Suprapubic skin (tissue), 4 donors: ENCODE measurements around the gene ABLIM3. TPM values are rescaled to one million over a fixed set of nuclear protein-coding genes. Genes with fewer than 3 reads are reported as not detected.

Source experiments
- DNase-seq, 2 donors: peaks; one replicate each; pipeline ENCODE4 v3.0.0-alpha.2; 2019; ENCODE audit warnings: low spot score in 2 of 2
- H3K27ac ChIP-seq: fragments of 200-600 bp; sonication (generic); one replicate; pipeline ENCODE4 v1.5.1; 2019
- H3K27me3 ChIP-seq: fragments of 200-600 bp; sonication (generic); one replicate; pipeline ENCODE4 v1.5.1; 2019
- H3K36me3 ChIP-seq: fragments of 200-600 bp; sonication (generic); one replicate; pipeline ENCODE4 v1.5.1; 2019
- H3K4me1 ChIP-seq: fragments of 200-600 bp; sonication (generic); one replicate; pipeline ENCODE4 v1.5.1; 2019
- H3K4me3 ChIP-seq: fragments of 200-600 bp; sonication (generic); one replicate; pipeline ENCODE4 v1.5.1; 2019; ENCODE audit warnings: mild to moderate bottlenecking
- H3K9me3 ChIP-seq: fragments of 200-600 bp; sonication (generic); one replicate; pipeline ENCODE4 v1.5.1; 2019
- EP300 ChIP-seq: sonication (generic); formaldehyde crosslinking; IDR thresholded peaks from one replicate; pipeline ENCODE4 v1.6.1; 2017; ENCODE audit warnings: antibody characterized with exemption
- POLR2A ChIP-seq, 2 donors: fragments of 450-650 bp; IDR thresholded peaks; one replicate each; pipeline ENCODE4 v1.6.1; 2017; ENCODE audit warnings: antibody characterized with exemption in 2 of 2, mild to moderate bottlenecking in 2 of 2, moderate library complexity in 2 of 2
- POLR2AphosphoS5 ChIP-seq, 3 donors: sonication (generic); formaldehyde crosslinking; IDR thresholded peaks; one replicate each; pipeline ENCODE4 v1.6.1; 2017; ENCODE audit warnings: antibody characterized with exemption in 3 of 3
- WGBS: methylation state at CpG from one replicate; pipeline ENCODE4 v1.1.5; 2018; 5-methylcytosine and 5-hydroxymethylcytosine counted together
- total RNA-seq, 4 donors: library from RNA; depleted of rRNA; stranded (reverse); fragments of >200 nt; gene quantifications; one replicate each; pipeline ENCODE4 v1.1.0, GENCODE V29; 2016
- TF ChIP-seq, protein P1 (sequence below), 2 donors: fragments of 200-600 bp in 1 of 2; fragments of 450-650 bp in 1 of 2; sonication (generic) in 1 of 2; IDR thresholded peaks; one replicate each; pipeline ENCODE4 v1.5.1; 2016 to 2019; ENCODE audit warnings: antibody characterized with exemption in 2 of 2, mild to moderate bottlenecking in 1 of 2, moderate library complexity in 1 of 2

The ABLIM3 gene
- total RNA-seq, 4 donors from 2014 or later: 4.7 to 22.6 (median 13.4) TPM

DNA sequence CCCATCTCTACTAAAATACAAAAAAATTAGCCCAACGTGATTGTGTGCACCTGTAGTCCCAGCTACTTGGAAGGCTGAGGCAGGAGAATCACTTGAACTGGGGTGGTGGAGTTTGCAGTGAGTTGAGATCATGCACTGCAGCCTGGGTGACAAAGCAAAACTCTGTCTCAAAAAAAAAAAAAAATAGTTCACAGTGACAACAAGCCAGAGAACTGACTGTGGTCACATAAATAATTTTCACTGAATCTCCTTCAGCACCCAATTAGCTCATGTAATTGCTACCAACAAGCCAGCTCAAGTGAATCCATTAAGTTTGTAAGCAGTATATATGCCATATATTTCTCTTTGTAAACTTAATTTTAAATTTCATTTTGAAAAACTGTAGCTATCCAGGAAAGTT, 115.8 kb downstream of the ABLIM3 start:
- TF ChIP-seq, protein P1, sequence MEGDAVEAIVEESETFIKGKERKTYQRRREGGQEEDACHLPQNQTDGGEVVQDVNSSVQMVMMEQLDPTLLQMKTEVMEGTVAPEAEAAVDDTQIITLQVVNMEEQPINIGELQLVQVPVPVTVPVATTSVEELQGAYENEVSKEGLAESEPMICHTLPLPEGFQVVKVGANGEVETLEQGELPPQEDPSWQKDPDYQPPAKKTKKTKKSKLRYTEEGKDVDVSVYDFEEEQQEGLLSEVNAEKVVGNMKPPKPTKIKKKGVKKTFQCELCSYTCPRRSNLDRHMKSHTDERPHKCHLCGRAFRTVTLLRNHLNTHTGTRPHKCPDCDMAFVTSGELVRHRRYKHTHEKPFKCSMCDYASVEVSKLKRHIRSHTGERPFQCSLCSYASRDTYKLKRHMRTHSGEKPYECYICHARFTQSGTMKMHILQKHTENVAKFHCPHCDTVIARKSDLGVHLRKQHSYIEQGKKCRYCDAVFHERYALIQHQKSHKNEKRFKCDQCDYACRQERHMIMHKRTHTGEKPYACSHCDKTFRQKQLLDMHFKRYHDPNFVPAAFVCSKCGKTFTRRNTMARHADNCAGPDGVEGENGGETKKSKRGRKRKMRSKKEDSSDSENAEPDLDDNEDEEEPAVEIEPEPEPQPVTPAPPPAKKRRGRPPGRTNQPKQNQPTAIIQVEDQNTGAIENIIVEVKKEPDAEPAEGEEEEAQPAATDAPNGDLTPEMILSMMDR (IDR thresholded peaks at IDR 0.05): no peak
- no peak for TF ChIP-seq POLR2AphosphoS5 (IDR thresholded peaks at IDR 0.05)
- TF ChIP-seq POLR2A (IDR thresholded peaks at IDR 0.05): no peak
- TF ChIP-seq EP300: no peak
- no peaks in the 10 kb centered on the region for H3K27me3 ChIP-seq
- WGBS: 75% methylated on average over 1 of the region's 1 CpG

DNA sequence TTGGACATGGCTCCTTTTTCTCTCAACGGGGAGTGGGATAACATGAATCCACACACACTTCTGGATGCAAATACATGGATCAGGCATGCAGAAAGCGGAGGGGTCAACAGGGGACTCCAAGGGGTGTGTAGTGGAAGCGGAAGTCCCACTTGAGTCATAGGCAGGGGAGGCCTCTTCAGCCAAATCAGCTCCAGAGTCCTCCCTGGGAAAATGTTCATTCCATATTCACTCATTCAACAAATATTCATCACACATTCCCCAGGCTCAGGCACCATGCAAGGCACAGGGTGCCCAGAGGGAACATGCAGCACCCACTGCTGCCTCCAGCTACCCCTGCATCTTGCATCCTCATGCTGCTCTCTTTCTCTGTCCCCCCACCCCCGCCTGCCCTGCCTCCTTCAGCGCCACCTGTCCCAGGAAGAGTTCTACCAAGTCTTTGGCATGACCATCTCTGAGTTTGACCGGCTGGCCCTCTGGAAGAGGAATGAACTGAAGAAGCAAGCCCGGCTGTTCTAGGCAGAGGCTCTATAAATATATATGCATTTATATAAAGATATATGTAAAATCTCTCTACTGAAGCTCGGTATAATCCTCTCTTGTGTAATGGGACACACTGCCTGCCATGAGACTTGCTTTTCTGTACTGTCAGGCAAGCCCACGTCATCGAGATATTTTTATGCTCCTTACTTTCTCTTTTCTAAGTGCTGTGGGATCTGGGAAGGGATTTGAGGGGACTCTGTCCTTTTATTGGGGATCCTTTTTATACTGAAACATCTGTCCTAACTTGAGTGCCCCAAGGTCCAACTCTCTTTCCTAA, 116.8 kb downstream of the ABLIM3 start:
- Histone ChIP-seq H3K4me3 (no peak overlapping the region), H3K9me3 (no peaks in the 10 kb centered on the region), H3K4me1 (no peaks in the 10 kb centered on the region), H3K36me3 (no peaks in the 10 kb centered on the region), H3K27me3 (peaks cover 5% of the 10 kb centered on the region), H3K27ac (no peak overlapping the region)
- WGBS: 87% methylated on average over 10 of the region's 10 CpGs
- DNase-seq: no peak
- TF ChIP-seq EP300: no peak
- no peak for TF ChIP-seq POLR2AphosphoS5 (IDR thresholded peaks at IDR 0.05)
- TF ChIP-seq POLR2A (IDR thresholded peaks at IDR 0.05): no peak
- TF ChIP-seq, protein P1 (IDR thresholded peaks at IDR 0.05): no peak

More for the DNA sequence above, 115.8 kb downstream of the ABLIM3 start:
- H3K4me1 ChIP-seq: no peaks in the 10 kb centered on the region
- no peak overlapping the region for H3K4me3 ChIP-seq
- H3K9me3 ChIP-seq: no peaks in the 10 kb centered on the region
- no peak for DNase-seq
- no peaks in the 10 kb centered on the region for H3K36me3 ChIP-seq
- H3K27ac ChIP-seq: no peak overlapping the region

DNA sequence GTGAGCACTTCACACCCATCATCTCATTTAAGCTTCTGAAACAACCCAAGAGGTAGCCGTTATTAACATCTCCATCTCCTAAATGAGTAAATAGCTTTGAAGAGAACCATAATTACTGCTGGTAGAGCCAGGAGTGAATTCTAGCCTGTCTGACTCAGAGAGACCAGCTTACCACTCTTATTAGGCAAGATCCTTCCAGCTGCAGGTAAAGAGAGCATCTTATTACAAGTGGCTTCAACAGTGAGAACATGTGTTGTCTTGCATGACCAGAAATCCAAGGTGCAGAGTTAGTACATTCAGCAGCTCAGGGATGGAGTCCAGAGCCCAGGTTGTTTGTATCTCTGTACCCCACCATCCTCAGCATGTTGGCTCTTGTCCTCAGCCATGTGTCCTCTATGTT, 119.5 kb downstream of the ABLIM3 start:
- no peak overlapping the region for H3K27ac ChIP-seq
- H3K4me1 ChIP-seq: no peaks in the 10 kb centered on the region
- TF ChIP-seq EP300: no peak
- TF ChIP-seq, protein P1 (IDR thresholded peaks at IDR 0.05): no peak
- no peak for TF ChIP-seq POLR2A (IDR thresholded peaks at IDR 0.05)
- no peak for TF ChIP-seq POLR2AphosphoS5 (IDR thresholded peaks at IDR 0.05)
- no peak for DNase-seq
- no peak overlapping the region for H3K4me3 ChIP-seq
- no peaks in the 10 kb centered on the region for H3K36me3 ChIP-seq
- no peaks in the 10 kb centered on the region for H3K9me3 ChIP-seq
- WGBS: 73% methylated on average over 1 of the region's 1 CpG
- H3K27me3 ChIP-seq: peaks cover 9% of the 10 kb centered on the region

DNA sequence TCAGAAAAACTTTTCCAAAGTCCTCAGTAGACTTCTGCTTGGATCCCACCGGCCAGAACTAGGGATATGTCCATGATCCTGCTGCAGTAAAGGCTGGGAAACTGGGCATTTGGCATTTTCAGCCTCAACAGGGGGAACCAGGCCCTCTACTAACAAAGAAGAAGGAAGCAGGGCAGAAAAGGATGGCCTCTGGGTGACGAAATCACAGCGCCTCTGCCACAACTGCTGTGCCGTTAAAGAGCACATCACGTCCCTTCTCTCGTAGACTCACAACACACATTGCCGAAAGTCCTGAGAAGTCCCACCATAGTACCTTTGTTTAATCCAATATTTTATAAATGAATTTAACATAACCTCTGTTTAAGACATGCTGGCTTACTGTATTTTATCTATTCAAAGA, 120.0 kb downstream of the ABLIM3 start:
- no peaks in the 10 kb centered on the region for H3K4me1 ChIP-seq
- 81% methylated on average over 7 of the region's 7 CpGs for WGBS
- H3K9me3 ChIP-seq: no peaks in the 10 kb centered on the region
- H3K36me3 ChIP-seq: no peaks in the 10 kb centered on the region
- no peak for DNase-seq
- H3K4me3 ChIP-seq: no peak overlapping the region
- H3K27ac ChIP-seq: no peak overlapping the region
- peaks cover 9% of the 10 kb centered on the region for H3K27me3 ChIP-seq
- TF ChIP-seq POLR2AphosphoS5 (IDR thresholded peaks at IDR 0.05) (no peak), EP300 (no peak), POLR2A (IDR thresholded peaks at IDR 0.05) (no peak)
- TF ChIP-seq, protein P1 (IDR thresholded peaks at IDR 0.05): no peak

DNA sequence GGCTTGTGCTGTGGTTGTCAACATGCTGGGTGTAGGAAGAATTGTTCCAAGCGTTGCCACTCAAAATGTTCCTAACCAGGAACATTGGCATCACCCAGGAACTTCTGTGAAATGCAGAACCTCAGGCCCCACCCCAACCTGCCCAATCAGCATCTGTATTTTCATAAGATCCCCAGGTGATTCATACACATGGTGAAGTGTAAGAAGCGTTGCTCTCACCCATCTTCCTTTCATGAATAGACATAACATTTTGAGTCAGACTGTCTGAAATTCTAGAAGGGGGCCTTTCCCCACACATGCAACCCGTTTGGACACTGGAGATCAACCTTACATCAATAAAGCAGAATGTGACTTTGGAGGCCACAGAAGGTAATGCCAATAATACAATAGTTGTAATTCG, 121.0 kb downstream of the ABLIM3 start:
- H3K4me1 ChIP-seq: no peaks in the 10 kb centered on the region
- H3K4me3 ChIP-seq: no peak overlapping the region
- TF ChIP-seq, protein P1 (IDR thresholded peaks at IDR 0.05): no peak
- no peak for TF ChIP-seq POLR2AphosphoS5 (IDR thresholded peaks at IDR 0.05)
- TF ChIP-seq POLR2A (IDR thresholded peaks at IDR 0.05): no peak
- TF ChIP-seq EP300: no peak
- H3K27me3 ChIP-seq: peaks cover 9% of the 10 kb centered on the region
- no peak for DNase-seq
- no peak overlapping the region for H3K27ac ChIP-seq
- WGBS: 66% methylated on average over 4 of the region's 4 CpGs
- H3K36me3 ChIP-seq: no peaks in the 10 kb centered on the region
- H3K9me3 ChIP-seq: no peaks in the 10 kb centered on the region
